BLaER1 treated with 17β-estradiol and CSF1 and Interleukin-3, amounts not matched to agents 10 nM and 100 nM (cell line): ENCODE measurements around the gene NVL.
A peak's percentile ranks its signal among the peaks of the same experiment; 100 is the strongest.

Experiments
- H3K27ac ChIP-seq, 11 experiments: shearing (Covaris generic); formaldehyde crosslinking; 2 replicates each; pipeline ENCODE4 v1.8.1; 2022
- H3K27me3 ChIP-seq, 11 experiments: shearing (Covaris generic); formaldehyde crosslinking; 2 replicates each; pipeline ENCODE4 v1.8.1; 2022
- H3K36me3 ChIP-seq, 11 experiments: shearing (Covaris generic); formaldehyde crosslinking; 2 replicates each; pipeline ENCODE4 v1.8.1; 2022
- H3K4me1 ChIP-seq, 10 experiments: shearing (Covaris generic); formaldehyde crosslinking; 2 replicates each; pipeline ENCODE4 v1.8.1; 2022
- H3K4me2 ChIP-seq, 11 experiments: shearing (Covaris generic); formaldehyde crosslinking; 2 replicates each; pipeline ENCODE4 v1.8.1; 2022
- H3K4me3 ChIP-seq, 10 experiments: shearing (Covaris generic); formaldehyde crosslinking; 2 replicates each; pipeline ENCODE4 v1.8.1; 2022
- H3K9ac ChIP-seq, 11 experiments: shearing (Covaris generic); formaldehyde crosslinking; 2 replicates each; pipeline ENCODE4 v1.8.1; 2022
- H3K9me3 ChIP-seq, 11 experiments: shearing (Covaris generic); formaldehyde crosslinking; replicated peaks in 1 of 11; 2 replicates each; pipeline ENCODE4 v1.8.1; 2022
- H4K20me1 ChIP-seq, 11 experiments: shearing (Covaris generic); formaldehyde crosslinking; 2 replicates each; pipeline ENCODE4 v1.8.1; 2022
- Cebpa-rat ChIP-seq, 11 experiments: shearing (Covaris generic); IDR thresholded peaks; 2 replicates each; pipeline ENCODE4 v1.8.1; 2022

NVL gene

DNA sequence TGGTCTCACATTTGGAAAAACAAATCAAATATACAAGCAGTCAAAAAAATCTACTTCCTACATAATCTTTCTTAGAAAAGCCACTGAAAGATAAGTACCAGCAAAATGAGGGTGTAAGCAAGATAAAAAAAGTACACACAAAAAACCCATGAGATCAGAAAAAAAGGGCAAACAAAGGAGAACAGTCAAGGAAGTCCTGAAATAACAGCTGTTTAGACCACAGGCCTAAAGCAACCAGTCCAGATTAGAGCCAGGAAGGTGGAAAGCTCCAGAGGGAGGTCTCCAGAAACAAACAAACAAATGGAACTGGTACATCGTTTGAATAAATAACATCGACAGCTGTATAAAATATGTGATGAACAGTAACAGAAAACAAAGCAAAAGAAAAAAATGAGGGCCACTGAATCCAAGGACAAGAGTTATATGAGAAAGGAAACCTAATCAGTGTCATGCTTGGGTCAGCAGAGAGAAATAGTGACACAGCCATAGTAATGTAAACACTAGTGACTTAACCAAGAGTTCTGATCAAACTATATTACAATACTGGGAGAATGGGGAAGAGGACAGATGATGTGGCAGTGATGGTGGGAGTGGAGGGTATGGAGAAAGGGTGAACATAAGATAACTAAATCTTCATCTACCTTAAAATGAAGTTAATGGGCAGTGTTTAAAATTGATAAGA lies 67.5 kb downstream of the NVL start:
- no peaks in the 10 kb centered on the region for H3K9me3 ChIP-seq
- H3K4me2 ChIP-seq = peak overlapping the region; percentile 25 to 69 (median 51); a peak in 21 of 22 replicates
- TF ChIP-seq Cebpa-rat (IDR thresholded peaks at IDR 0.05) = no peak
- peaks cover 17 to 80% (median 45%) of the 10 kb centered on the region in 11 experiments; a peak in 20 of 22 replicates for H3K36me3 ChIP-seq
- H3K27me3 ChIP-seq = no peaks in the 10 kb centered on the region
- 0 out of 22 replicates have a peak, but pooled peaks cover 0 to 5% (median 0%) of the 10 kb centered on the region in 11 experiments for H4K20me1 ChIP-seq
- H3K27ac ChIP-seq = peak overlapping the region in 10 of 11 experiments; percentile 11 to 71 (median 56); a peak in 17 of 22 replicates
- no peak overlapping the region for H3K4me3 ChIP-seq
- H3K4me1 ChIP-seq = peaks cover 23 to 49% (median 43%) of the 10 kb centered on the region in 10 experiments
- H3K9ac ChIP-seq = peak overlapping the region in 3 of 11 experiments; percentile 14 to 27 (median 24); a peak in 5 of 22 replicates

DNA sequence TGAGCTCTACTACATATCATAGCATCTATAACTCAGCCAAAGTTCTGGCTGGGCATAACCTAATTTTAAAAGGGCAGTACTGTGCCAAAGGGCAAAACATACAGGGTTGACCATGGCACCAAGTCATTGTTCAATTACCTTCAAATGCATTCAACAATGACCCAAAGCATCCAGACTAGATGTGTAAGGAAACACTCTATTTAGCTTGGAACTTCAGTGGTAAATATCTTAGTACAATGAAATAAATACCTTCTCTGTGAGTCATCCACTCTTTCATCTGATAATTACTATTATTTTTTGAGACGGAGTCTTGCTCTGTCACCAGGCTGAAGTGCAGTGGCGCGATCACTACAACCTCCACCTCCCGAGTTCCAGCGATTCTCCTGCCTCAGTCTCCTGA lies 70.0 kb downstream of the NVL start:
- Histone ChIP-seq H3K4me2 (no peak overlapping the region), H4K20me1 (no peaks in the 10 kb centered on the region), H3K36me3 (peaks cover 25 to 90% (median 50%) of the 10 kb centered on the region in 11 experiments), H3K9me3 (no peaks in the 10 kb centered on the region), H3K4me3 (no peak overlapping the region), H3K9ac (no peak overlapping the region), H3K27ac (no peak overlapping the region), H3K27me3 (no peaks in the 10 kb centered on the region), H3K4me1 (peaks cover 7 to 27% (median 20%) of the 10 kb centered on the region in 10 experiments)
- no peak for TF ChIP-seq Cebpa-rat (IDR thresholded peaks at IDR 0.05)

DNA sequence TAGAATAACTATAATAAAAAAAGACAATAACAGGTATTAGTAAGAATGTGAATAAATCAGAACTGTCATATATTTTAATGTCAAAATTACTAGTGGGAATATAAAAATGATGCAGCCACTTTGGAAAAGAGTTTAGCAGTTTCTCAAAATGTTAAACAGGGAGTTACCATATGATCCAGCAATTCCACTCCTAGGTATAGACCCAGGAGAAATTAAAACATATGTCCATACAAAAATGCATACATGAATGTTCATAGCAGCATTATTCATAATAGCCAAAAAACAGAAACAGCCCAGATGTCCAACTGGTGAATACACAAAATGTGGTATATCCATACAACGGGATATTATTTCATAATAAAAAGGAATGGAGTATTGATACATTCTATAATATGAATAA lies 71.6 kb downstream of the NVL start:
- Histone ChIP-seq H3K4me3 (no peak overlapping the region), H3K4me1 (peaks cover 7 to 25% (median 20%) of the 10 kb centered on the region in 10 experiments), H4K20me1 (no peaks in the 10 kb centered on the region), H3K27me3 (no peaks in the 10 kb centered on the region), H3K36me3 (peaks cover 12 to 78% (median 38%) of the 10 kb centered on the region in 11 experiments), H3K9me3 (no peaks in the 10 kb centered on the region), H3K4me2 (no peak overlapping the region), H3K9ac (no peak overlapping the region), H3K27ac (no peak overlapping the region)
- TF ChIP-seq Cebpa-rat (IDR thresholded peaks at IDR 0.05) = no peak

DNA sequence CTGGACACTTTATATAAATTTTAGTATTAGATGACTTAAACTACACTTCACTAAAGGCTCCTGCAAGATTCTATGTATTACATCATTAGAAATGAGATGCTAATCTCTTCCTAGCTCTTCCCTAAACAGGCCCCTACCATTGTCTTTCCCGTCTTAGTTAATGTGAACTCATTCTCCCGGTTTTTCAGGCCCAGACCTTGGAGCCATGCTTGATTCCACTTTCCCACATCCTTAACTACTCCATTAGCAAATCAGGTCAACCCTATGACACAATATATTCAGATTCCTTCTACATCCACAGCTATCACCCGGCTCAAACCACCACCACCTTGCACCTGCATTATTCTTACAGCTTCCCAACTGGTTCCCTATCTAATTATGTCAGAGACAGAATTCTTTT lies 73.3 kb downstream of the NVL start:
- Histone ChIP-seq H3K4me1 (peaks cover 0 to 14% (median 4%) of the 10 kb centered on the region in 10 experiments; a peak in 19 of 20 replicates), H3K27me3 (no peaks in the 10 kb centered on the region), H3K4me2 (no peak overlapping the region), H3K27ac (no peak overlapping the region), H3K36me3 (peaks cover 16 to 72% (median 33%) of the 10 kb centered on the region in 11 experiments; a peak in 21 of 22 replicates), H3K9ac (no peak overlapping the region), H3K9me3 (no peaks in the 10 kb centered on the region), H3K4me3 (no peak overlapping the region), H4K20me1 (no peaks in the 10 kb centered on the region)
- no peak for TF ChIP-seq Cebpa-rat (IDR thresholded peaks at IDR 0.05)

DNA sequence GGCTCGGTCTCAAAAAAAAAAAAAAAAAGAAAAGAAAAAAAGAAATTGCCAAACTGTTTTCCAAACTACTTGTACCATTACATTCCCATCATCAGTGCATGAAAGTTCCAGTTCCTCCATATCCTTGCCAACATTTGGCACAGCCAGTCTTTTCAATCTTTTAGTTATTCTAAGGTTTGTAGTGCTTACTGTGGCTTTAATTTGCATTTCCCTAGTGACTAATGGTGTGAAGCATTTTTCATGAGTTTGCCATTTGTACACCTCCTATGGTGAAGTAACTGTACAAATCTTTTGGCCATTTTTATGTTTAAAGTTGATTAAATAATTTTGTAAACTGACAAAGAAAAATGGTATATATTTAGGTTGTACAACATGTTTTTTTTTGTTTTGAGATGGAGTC lies 76.3 kb downstream of the NVL start:
- no peaks in the 10 kb centered on the region for H3K9me3 ChIP-seq
- H3K27me3 ChIP-seq = no peaks in the 10 kb centered on the region
- H3K27ac ChIP-seq = no peak overlapping the region
- no peak overlapping the region for H3K4me3 ChIP-seq
- TF ChIP-seq Cebpa-rat (IDR thresholded peaks at IDR 0.05) = no peak
- H3K4me2 ChIP-seq = no peak overlapping the region
- H3K9ac ChIP-seq = no peak overlapping the region
- peaks cover 0 to 14% (median 0%) of the 10 kb centered on the region in 10 experiments; a peak in 5 of 20 replicates for H3K4me1 ChIP-seq
- peaks cover 29 to 70% (median 33%) of the 10 kb centered on the region in 11 experiments for H3K36me3 ChIP-seq
- H4K20me1 ChIP-seq = no peaks in the 10 kb centered on the region

DNA sequence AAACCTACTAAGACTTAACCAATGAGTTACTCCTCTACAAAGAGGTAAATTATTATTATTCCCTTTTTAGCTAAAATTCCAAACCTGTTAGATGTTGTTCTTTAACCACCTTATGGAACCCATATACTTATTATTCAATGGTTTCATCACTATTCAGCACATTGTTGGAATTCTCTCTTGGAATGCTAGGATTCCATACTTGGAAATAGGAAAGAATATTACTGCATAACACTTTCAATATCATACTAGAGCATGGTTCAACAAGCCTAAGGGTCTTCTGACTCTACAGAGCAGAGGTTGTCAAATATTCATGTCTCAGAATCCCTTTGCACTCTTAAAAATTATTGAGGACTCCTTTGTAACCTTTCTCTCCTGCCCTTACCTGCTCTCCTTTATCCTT lies 77.5 kb downstream of the NVL start:
- H3K4me3 ChIP-seq = no peak overlapping the region
- H3K27ac ChIP-seq = no peak overlapping the region
- peaks cover 34 to 70% (median 45%) of the 10 kb centered on the region in 11 experiments for H3K36me3 ChIP-seq
- no peak for TF ChIP-seq Cebpa-rat (IDR thresholded peaks at IDR 0.05)
- no peak overlapping the region for H3K9ac ChIP-seq
- no peaks in the 10 kb centered on the region for H3K9me3 ChIP-seq
- H3K27me3 ChIP-seq = no peaks in the 10 kb centered on the region
- no peak overlapping the region for H3K4me2 ChIP-seq
- no peaks in the 10 kb centered on the region for H4K20me1 ChIP-seq
- peaks cover 0 to 14% (median 5%) of the 10 kb centered on the region in 10 experiments; a peak in 13 of 20 replicates for H3K4me1 ChIP-seq

DNA sequence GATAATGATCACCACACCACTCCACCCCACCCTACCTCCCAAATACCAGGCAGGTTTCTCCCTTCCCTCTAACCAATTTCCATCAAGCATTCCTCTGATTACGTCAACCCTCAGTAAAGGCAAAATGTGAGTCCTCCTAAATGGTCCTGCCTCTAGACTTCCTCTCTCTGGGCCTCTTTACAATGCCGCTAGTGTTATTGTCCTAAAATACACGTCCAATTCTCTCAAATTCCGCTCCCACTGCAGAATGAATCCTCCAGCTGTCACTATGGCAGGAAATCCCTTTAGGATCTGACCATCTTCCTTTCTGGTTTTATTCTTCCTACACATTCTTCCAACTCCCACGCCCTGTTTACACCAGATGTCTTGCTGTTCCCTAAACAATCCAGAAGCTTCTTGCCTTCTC lies 78.2 kb downstream of the NVL start:
- H3K27me3 ChIP-seq = no peaks in the 10 kb centered on the region
- TF ChIP-seq Cebpa-rat (IDR thresholded peaks at IDR 0.05) = no peak
- H3K4me1 ChIP-seq = peaks cover 0 to 14% (median 5%) of the 10 kb centered on the region in 10 experiments; a peak in 13 of 20 replicates
- no peak overlapping the region for H3K4me3 ChIP-seq
- no peaks in the 10 kb centered on the region for H3K9me3 ChIP-seq
- peak overlapping the region in 1 of 11 experiments; percentile 31; a peak in 1 of 22 replicates for H3K4me2 ChIP-seq
- no peaks in the 10 kb centered on the region for H4K20me1 ChIP-seq
- H3K27ac ChIP-seq = no peak overlapping the region
- H3K36me3 ChIP-seq = peaks cover 27 to 70% (median 51%) of the 10 kb centered on the region in 11 experiments
- H3K9ac ChIP-seq = no peak overlapping the region

DNA sequence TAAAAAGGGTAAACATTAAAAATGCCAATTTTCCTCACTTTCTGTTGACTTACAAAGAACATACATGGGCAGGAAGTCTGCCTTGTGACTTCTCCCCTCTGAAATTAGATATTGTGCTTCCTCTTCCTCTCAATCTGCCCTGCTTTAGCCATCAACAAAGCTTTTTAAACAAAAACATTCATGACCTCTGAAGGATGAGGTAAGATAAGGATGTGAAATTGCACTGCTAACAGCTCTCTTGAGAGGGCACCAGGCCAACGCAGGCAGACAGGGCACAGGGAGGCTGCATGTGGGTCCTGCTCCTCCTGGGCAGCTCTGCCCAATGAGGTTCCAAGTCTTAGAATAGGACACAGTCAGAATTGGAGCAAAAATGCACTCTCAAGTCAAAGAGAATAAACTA lies 84.8 kb downstream of the NVL start:
- Histone ChIP-seq H3K9ac (peak overlapping the region; percentile 24 to 75 (median 63); a peak in 20 of 22 replicates), H3K27me3 (no peaks in the 10 kb centered on the region), H3K4me2 (peak overlapping the region; percentile 45 to 72 (median 59)), H3K4me3 (no peak overlapping the region), H3K27ac (peak overlapping the region; percentile 52 to 95 (median 85)), H3K4me1 (peaks cover 20 to 37% (median 26%) of the 10 kb centered on the region in 10 experiments), H4K20me1 (no peaks in the 10 kb centered on the region), H3K36me3 (peaks cover 20 to 87% (median 57%) of the 10 kb centered on the region in 11 experiments), H3K9me3 (no peaks in the 10 kb centered on the region)
- peak in 2 of 11 experiments; percentile 21 to 24; a peak in 1 of 22 replicates for TF ChIP-seq Cebpa-rat (IDR thresholded peaks at IDR 0.05)

DNA sequence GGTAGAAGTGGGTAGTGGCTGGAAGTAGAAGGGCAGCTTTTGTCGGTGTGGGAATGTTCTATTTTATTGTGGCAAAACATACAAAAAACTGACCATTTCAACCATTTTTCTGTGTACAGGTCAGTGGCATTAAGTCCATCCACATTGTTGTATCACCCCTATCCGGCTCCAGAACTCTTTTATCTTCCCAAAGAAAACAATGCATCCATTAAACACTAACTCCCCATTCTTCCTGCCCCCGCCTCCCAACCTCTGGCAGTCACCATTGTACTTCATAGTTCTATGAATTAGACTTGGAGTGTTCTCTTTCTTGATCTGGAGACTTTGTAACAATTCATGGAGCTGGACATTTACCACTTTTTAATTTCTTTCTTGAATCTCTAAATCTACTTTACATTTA lies 91.2 kb downstream of the NVL start:
- Histone ChIP-seq H3K27me3 (no peaks in the 10 kb centered on the region), H4K20me1 (no peaks in the 10 kb centered on the region), H3K9ac (no peak overlapping the region), H3K27ac (no peak overlapping the region), H3K4me2 (no peak overlapping the region), H3K4me1 (peaks cover 0 to 11% (median 0%) of the 10 kb centered on the region in 10 experiments; a peak in 7 of 20 replicates), H3K9me3 (no peaks in the 10 kb centered on the region), H3K36me3 (peaks cover 36 to 97% (median 82%) of the 10 kb centered on the region in 11 experiments), H3K4me3 (no peak overlapping the region)
- TF ChIP-seq Cebpa-rat (IDR thresholded peaks at IDR 0.05) = no peak
